DND-41 (cell line): ENCODE data around the gene LDAF1.
A peak's percentile ranks its signal among the peaks of the same experiment; 100 is the strongest.
"Not testable (repeated sequence)": the region's sequence is repeated elsewhere in the genome, so short reads cannot be mapped to it uniquely, and the experiment has no call there.

Source experiments
- ATAC-seq: fragments of 200-7000 bp; cut with Tn5 transposase; 3 replicates; pipeline ENCODE4 v1.9.1; 2021; ENCODE audit warnings: low read depth; ENCODE audit not compliant: insufficient read depth
- DNase-seq: peaks from one replicate; pipeline ENCODE4 v3.0.0-alpha.2; 2020
- H2AFZ ChIP-seq: 2 replicates; pipeline ENCODE4 v1.6.0; 2012; ENCODE audit warnings: low read depth, low read length
- H3K27ac ChIP-seq: 2 replicates; pipeline ENCODE4 v1.5.1; 2012; ENCODE audit warnings: low read length, inconsistent platforms
- H3K27me3 ChIP-seq: fragments of 200-600 bp; sonication (generic); 2 replicates; pipeline ENCODE4 v1.6.0; 2012; ENCODE audit warnings: low read length, mild to moderate bottlenecking, inconsistent platforms; ENCODE audit not compliant: insufficient read depth, poor library complexity
- H3K36me3 ChIP-seq: 2 replicates; pipeline ENCODE4 v1.5.1; 2012; ENCODE audit warnings: low read length, inconsistent platforms; ENCODE audit not compliant: insufficient read depth
- H3K4me1 ChIP-seq: 2 replicates; pipeline ENCODE4 v1.5.1; 2012; ENCODE audit warnings: mild to moderate bottlenecking, low read length; ENCODE audit not compliant: insufficient read depth
- H3K4me2 ChIP-seq: 2 replicates; pipeline ENCODE4 v1.6.0; 2012; ENCODE audit warnings: mild to moderate bottlenecking, moderate library complexity, low read length, inconsistent platforms; ENCODE audit not compliant: insufficient read depth
- H3K4me3 ChIP-seq, 2 experiments: fragments of 200-600 bp in 1 of 2; shearing (Covaris generic) in 1 of 2; 2 replicates each; pipeline ENCODE4 v1.5.1; 2012 to 2016; ENCODE audit warnings: inconsistent platforms in 2 of 2, low read length in 2 of 2, mild to moderate bottlenecking in 2 of 2, low read depth in 1 of 2, moderate library complexity in 1 of 2
- H3K79me2 ChIP-seq: 2 replicates; pipeline ENCODE4 v1.6.0; 2012; ENCODE audit warnings: low read length, inconsistent platforms; ENCODE audit not compliant: insufficient read depth
- H3K9ac ChIP-seq: 2 replicates; pipeline ENCODE4 v1.6.0; 2012; ENCODE audit warnings: low read depth, mild to moderate bottlenecking, inconsistent platforms, low read length, moderate library complexity
- H3K9me3 ChIP-seq: 2 replicates; pipeline ENCODE4 v1.5.1; 2012; ENCODE audit warnings: low read length, moderate library complexity, mild to moderate bottlenecking, inconsistent platforms; ENCODE audit not compliant: insufficient read depth, severe bottlenecking
- H4K20me1 ChIP-seq: 2 replicates; pipeline ENCODE4 v1.6.0; 2012; ENCODE audit warnings: low read length; ENCODE audit not compliant: insufficient read depth
- CTCF ChIP-seq: IDR thresholded peaks from 2 replicates; pipeline ENCODE4 v1.5.1; 2012; ENCODE audit warnings: borderline replicate concordance, low read length, moderate library complexity, mild to moderate bottlenecking; ENCODE audit not compliant: poor library complexity, severe bottlenecking; ENCODE audit errors: extremely low read depth
- EZH2 ChIP-seq: IDR thresholded peaks from 3 replicates; pipeline ENCODE4 v1.6.1; 2012; ENCODE audit warnings: borderline replicate concordance, low read depth, mild to moderate bottlenecking, moderate library complexity, low read length, inconsistent platforms; ENCODE audit not compliant: severe bottlenecking

The LDAF1 gene

DNA sequence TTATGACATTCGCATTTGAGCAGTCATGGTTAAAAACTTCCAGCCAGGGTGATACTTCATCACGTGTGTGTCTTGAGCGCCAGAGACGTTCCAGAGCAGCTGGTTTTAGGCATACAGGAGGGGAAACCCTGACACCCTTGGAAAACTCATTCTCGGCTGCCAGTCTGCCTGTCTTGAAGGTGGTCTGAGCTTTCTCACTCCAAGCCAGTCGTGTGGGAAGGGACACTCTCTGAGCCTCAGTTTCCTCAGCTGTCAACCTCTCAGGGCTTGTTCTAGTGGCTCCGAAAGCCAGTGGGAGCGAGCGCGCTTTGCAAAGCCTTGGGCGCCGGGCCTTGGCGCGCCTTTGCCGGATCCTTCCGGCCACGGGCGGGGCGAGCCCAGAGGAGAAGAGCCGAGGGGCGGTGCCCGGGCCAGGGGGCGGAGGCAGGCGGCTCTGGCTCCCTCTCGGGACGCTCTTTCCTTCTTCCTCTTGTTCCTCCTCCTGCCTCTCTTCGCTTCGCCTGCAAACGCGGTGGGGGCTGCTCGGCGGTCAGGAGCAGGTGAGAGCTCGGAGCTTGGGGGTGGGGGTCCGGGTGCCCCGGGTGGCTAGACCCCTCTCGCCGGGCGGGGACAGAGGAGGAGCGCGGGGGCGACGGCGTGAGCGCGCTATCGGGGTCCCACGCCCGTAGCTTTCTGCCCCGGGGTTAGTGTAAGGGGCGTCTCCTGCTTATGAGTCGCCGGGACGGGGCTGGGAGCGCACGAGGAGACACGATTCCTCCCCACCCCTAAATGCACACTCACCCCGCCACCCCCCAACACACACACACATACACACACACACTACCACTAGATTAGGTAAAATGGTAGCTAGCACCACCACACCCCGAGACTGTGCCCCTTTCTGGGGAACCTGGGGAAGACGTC lies at the start of gene LDAF1:
Gene LDAF1, plus strand, starts transcription at position 467 of the 903 bp plus-strand sequence. CDS start 2,509 bp downstream, outside the sequence.
- peak within 1 kb of the TSS; percentile 97 for H2AFZ ChIP-seq
- peaks cover 6% of the 10 kb centered on the region; the same call in 1 of the 2 replicates for H3K79me2 ChIP-seq
- DNase-seq (peak; percentile 86), ATAC-seq (peak; percentile 99)
- peak within 1 kb of the TSS; percentile 60 for H3K9ac ChIP-seq
- no peaks in the 10 kb centered on the region for H3K27me3 ChIP-seq
- H3K27ac ChIP-seq: peak within 1 kb of the TSS; percentile 68
- peak within 1 kb of the TSS; percentile 59 to 67; a peak in 3 of 4 replicates for H3K4me3 ChIP-seq
- peaks cover 16% of the 10 kb centered on the region for H3K36me3 ChIP-seq
- H3K4me2 ChIP-seq: peak within 1 kb of the TSS; percentile 83
- no peaks in the 10 kb centered on the region for H4K20me1 ChIP-seq
- peak; percentile 1 for TF ChIP-seq CTCF
- TF ChIP-seq EZH2: no peak
- H3K9me3 ChIP-seq: no peaks in the 10 kb centered on the region
- peaks cover 29% of the 10 kb centered on the region for H3K4me1 ChIP-seq

- not testable (repeated sequence) for H3K4me3 ChIP-seq, ATAC-seq, H3K4me2 ChIP-seq, H4K20me1 ChIP-seq, H3K9ac ChIP-seq, H3K27me3 ChIP-seq, H2AFZ ChIP-seq, DNase-seq, H3K4me1 ChIP-seq, H3K79me2 ChIP-seq, H3K27ac ChIP-seq, H3K9me3 ChIP-seq, H3K36me3 ChIP-seq
Observed at GRCh38 chr16:21115551-21115950, 42.9 kb upstream of the LDAF1 start.

DNA sequence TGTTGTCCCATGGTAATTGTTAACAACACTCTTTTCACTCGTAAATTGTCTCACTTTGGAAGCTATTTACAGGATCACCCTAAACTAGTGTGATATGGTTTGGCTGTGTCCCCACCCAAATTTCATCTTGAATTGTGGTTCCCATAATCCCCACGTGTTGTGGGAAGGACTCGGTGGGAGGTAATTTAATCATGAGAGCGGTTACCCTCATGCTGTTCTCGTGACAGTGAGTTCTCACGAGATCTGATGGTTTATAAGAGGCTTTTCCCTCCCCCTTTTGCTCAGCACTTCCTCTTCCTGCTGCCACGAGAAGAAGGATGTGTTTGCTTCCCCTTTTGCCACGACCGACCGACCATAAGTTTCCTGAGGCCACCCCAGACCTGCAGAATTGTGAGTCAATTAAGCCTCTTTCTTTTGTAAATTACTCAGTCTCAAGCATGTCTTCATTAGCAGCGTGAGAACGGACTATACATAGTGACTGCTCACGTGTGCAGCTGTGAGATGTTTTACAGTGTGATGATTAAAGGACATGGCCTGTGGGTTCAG lies 42.3 kb upstream of the LDAF1 start:
- Histone ChIP-seq H3K27ac (no peak overlapping the region), H3K9me3 (no peaks in the 10 kb centered on the region)

More for the DNA sequence above, 42.3 kb upstream of the LDAF1 start:
- Histone ChIP-seq H3K27me3 (peaks cover 7% of the 10 kb centered on the region), H4K20me1 (no peaks in the 10 kb centered on the region), H3K4me2 (no peak overlapping the region), H3K4me1 (0 out of 2 replicates have a peak, but pooled peaks cover 2% of the 10 kb centered on the region), H3K9ac (no peak overlapping the region), H3K79me2 (no peaks in the 10 kb centered on the region), H3K36me3 (no peaks in the 10 kb centered on the region), H3K4me3 (no peak overlapping the region), H2AFZ (0 out of 2 replicates have a peak overlapping the region, but pooled peaks have one; percentile 16)
- ATAC-seq: no peak
- no peak for TF ChIP-seq EZH2
- no peak for TF ChIP-seq CTCF
- no peak for DNase-seq
